ENCODE results near the gene CDH24. TPM values are rescaled to one million over a fixed set of nuclear protein-coding genes. Genes with fewer than 3 reads are reported as not detected.

CDH24 gene
- total and polyA plus RNA-seq, 9 of the 15 experiments (the other 6 are each of a cell fraction or from before 2014, with no cell fraction given): 0.04 to 16.2 (median 4.9) TPM

- Histone ChIP-seq H3K27me3 (ENCODE audit: control insufficient read depth in 2 of 2, insufficient read depth in 2 of 2, low read length in 2 of 2) (no peaks in the 10 kb centered on the region), H3K9me1 (ENCODE audit: control insufficient read depth, insufficient read depth, low read length) (no peaks in the 10 kb centered on the region), H3K4me2 (ENCODE audit: insufficient read depth, low read length) (no peak overlapping the region), H4K20me1 (replicated peaks; ENCODE audit: control insufficient read depth, insufficient read depth, low read length) (peaks cover 5% of the 10 kb centered on the region; the same call in 1 of the 2 replicates), H3K9ac (ENCODE audit: insufficient read depth in 1 of 2, low read depth in 2 of 2, low read length in 2 of 2) (no peak overlapping the region), H3K4me3 (no peak overlapping the region), H3K4me1 (replicated peaks in 1 of 2; ENCODE audit: control insufficient read depth in 2 of 2, insufficient read depth in 2 of 2, low read length in 2 of 2) (peaks cover 12 to 18% of the 10 kb centered on the region in 2 experiments; a peak in 3 of 5 replicates), H3K79me2 (ENCODE audit: control insufficient read depth, insufficient read depth, low read length) (peaks cover 44% of the 10 kb centered on the region), H3K9me3 (replicated peaks; ENCODE audit: control insufficient read depth, insufficient read depth, low read depth, low read length) (no peaks in the 10 kb centered on the region), H3K27ac (ENCODE audit: extremely low read depth, low read depth, low read length) (no peak overlapping the region), H2AFZ (ENCODE audit: low read depth, low read length) (no peak overlapping the region), H3K36me3 (ENCODE audit: control insufficient read depth, insufficient read depth, low read length) (peaks cover 26% of the 10 kb centered on the region; the same call in 2 of the 3 replicates)
- in situ Hi-C loops (cut with MboI) (no loop called here), intact Hi-C loops (cut with micrococcal nuclease) (no loop called here)
- ATAC-seq (no peak), DNase-seq (ENCODE audit: extremely low read depth in 1 of 4, low spot score in 3 of 4) (no peak), FAIRE-seq (no peak)
- no TSS peak for BruUV-seq (replicated peaks)
- 92% methylated on average over 9 of the region's 10 CpGs for WGBS (ENCODE audit: insufficient coverage, low coverage, missing lambda C conversion rate)
- POLR2A ChIA-PET: interaction anchor here (0.7 kb wide), 1 partner anchor 93 kb away, joined by 3 read pairs; no protein-coding TSS in a partner anchor
- TF ChIP-seq POLR2AphosphoS5 (IDR thresholded peaks at IDR 0.05; ENCODE audit: control insufficient read depth, insufficient read depth, low read depth, low read length) (peak; percentile 18; the same call in 1 of the 2 replicates), HOXB6 (CRISPR knock-in tag; IDR thresholded peaks at IDR 0.05; ENCODE audit: borderline replicate concordance) (no peak)
- CTCF ChIA-PET (ENCODE audit: low intra/inter-chr PET ratio): no interaction called here
Observed at GRCh38 chr14:23099212-23099861, 42.0 kb upstream of the CDH24 start.

- DNase-seq (ENCODE audit: extremely low read depth in 1 of 4, low spot score in 3 of 4) (peak in 3 of 4 experiments; percentile 6 to 40 (median 31)), ATAC-seq (no peak), FAIRE-seq (no peak)
- no peaks in the 10 kb centered on the region for H3K9me3 ChIP-seq (replicated peaks; ENCODE audit: control insufficient read depth, insufficient read depth, low read depth, low read length)
- H3K4me3 ChIP-seq: no peak overlapping the region
- CTCF ChIA-PET (ENCODE audit: low intra/inter-chr PET ratio): no interaction called here
- intact Hi-C loops (cut with micrococcal nuclease) (no loop called here), in situ Hi-C loops (cut with MboI) (no loop called here)
- no TSS peak for BruUV-seq (replicated peaks)
- H3K9ac ChIP-seq (ENCODE audit: insufficient read depth in 1 of 2, low read depth in 2 of 2, low read length in 2 of 2): peak overlapping the region in 1 of 2 experiments; percentile 39; a peak in 1 of 4 replicates
- peak overlapping the region; percentile 40; the same call in 1 of the 2 replicates for H3K4me2 ChIP-seq (ENCODE audit: insufficient read depth, low read length)
- peaks cover 59% of the 10 kb centered on the region for H3K79me2 ChIP-seq (ENCODE audit: control insufficient read depth, insufficient read depth, low read length)
- POLR2A ChIA-PET: interaction anchor here (0.6 to 1.7 kb wide), 5 partner anchors 8 to 263 kb away, joined by 3 to 5 read pairs (median 3); no protein-coding TSS in a partner anchor
- no peak overlapping the region for H3K27ac ChIP-seq (ENCODE audit: extremely low read depth, low read depth, low read length)
- no peaks in the 10 kb centered on the region for H3K9me1 ChIP-seq (ENCODE audit: control insufficient read depth, insufficient read depth, low read length)
- no peak overlapping the region for H2AFZ ChIP-seq (ENCODE audit: low read depth, low read length)
- H4K20me1 ChIP-seq (replicated peaks; ENCODE audit: control insufficient read depth, insufficient read depth, low read length): peaks cover 16% of the 10 kb centered on the region
- H3K36me3 ChIP-seq (ENCODE audit: control insufficient read depth, insufficient read depth, low read length): peaks cover 34% of the 10 kb centered on the region
- H3K27me3 ChIP-seq (ENCODE audit: control insufficient read depth in 2 of 2, insufficient read depth in 2 of 2, low read length in 2 of 2): no peaks in the 10 kb centered on the region
- peaks cover 12 to 27% of the 10 kb centered on the region in 2 experiments; a peak in 4 of 5 replicates for H3K4me1 ChIP-seq (replicated peaks in 1 of 2; ENCODE audit: control insufficient read depth in 2 of 2, insufficient read depth in 2 of 2, low read length in 2 of 2)
- WGBS (ENCODE audit: insufficient coverage, low coverage, missing lambda C conversion rate): 39% methylated on average over 7 of the region's 7 CpGs
- TF ChIP-seq HMGXB4 (CRISPR knock-in tag; IDR thresholded peaks at IDR 0.05): no peak
- peak; percentile 47; the same call in 1 of the 2 replicates for TF ChIP-seq ARID1B (IDR thresholded peaks at IDR 0.05)
- peak; percentile 48; the same call in 1 of the 2 replicates for TF ChIP-seq TAL1 (IDR thresholded peaks at IDR 0.05)
- no peak for TF ChIP-seq EP300 (IDR thresholded peaks at IDR 0.05; ENCODE audit: low read length)
- 0 out of 2 replicates have a peak, but pooled peaks have one; percentile 9 for TF ChIP-seq IRF2 (CRISPR knock-in tag; IDR thresholded peaks at IDR 0.05)
- TF ChIP-seq ZBTB34 (CRISPR knock-in tag; IDR thresholded peaks at IDR 0.05): peak; percentile 16; the same call in 1 of the 2 replicates
- peak; percentile 49; the same call in 1 of the 2 replicates for TF ChIP-seq TFAP4 (CRISPR knock-in tag; IDR thresholded peaks at IDR 0.05; ENCODE audit: borderline replicate concordance)
- TF ChIP-seq CBFA2T3 (IDR thresholded peaks at IDR 0.05): peak; percentile 74
- no peak for TF ChIP-seq MCM5 (IDR thresholded peaks at IDR 0.05; ENCODE audit: low read depth)
Observed at GRCh38 chr14:23097786-23098185, 40.5 kb upstream of the CDH24 start.
